Kidney epithelial cell (primary cell): ENCODE data around the gene VIPR1. TPM values are rescaled to one million over a fixed set of nuclear protein-coding genes. Genes with fewer than 3 reads are reported as not detected.

Experiments
- DNase-seq: peaks from one replicate; pipeline ENCODE4 v3.0.0-alpha.2; 2010; ENCODE audit warnings: low read depth
- H3K27me3 ChIP-seq: 2 replicates; pipeline ENCODE4 v1.6.0; 2011; ENCODE audit warnings: low read length; ENCODE audit not compliant: control insufficient read depth, insufficient read depth
- H3K36me3 ChIP-seq: 2 replicates; pipeline ENCODE4 v1.5.1; 2011; ENCODE audit warnings: low read length; ENCODE audit not compliant: control insufficient read depth, insufficient read depth
- H3K4me3 ChIP-seq: 2 replicates; pipeline ENCODE4 v1.5.1; 2011; ENCODE audit warnings: low read depth, mild to moderate bottlenecking, control low read depth, low read length
- total RNA-seq: library from RNA; depleted of rRNA; stranded (reverse); fragments of >200 nt; gene quantifications from 2 replicates; pipeline ENCODE4 v1.2.3, GENCODE V29; 2015
- TF ChIP-seq, protein P1 (sequence below): IDR thresholded peaks from 2 replicates; pipeline ENCODE4 v1.5.1; 2011; ENCODE audit warnings: mild to moderate bottlenecking, moderate library complexity, low read length, control low read depth, inconsistent platforms; ENCODE audit not compliant: insufficient read depth, poor library complexity, severe bottlenecking

Gene VIPR1
- total RNA-seq, 1 donor from 2014 or later = 1.3 TPM

DNA sequence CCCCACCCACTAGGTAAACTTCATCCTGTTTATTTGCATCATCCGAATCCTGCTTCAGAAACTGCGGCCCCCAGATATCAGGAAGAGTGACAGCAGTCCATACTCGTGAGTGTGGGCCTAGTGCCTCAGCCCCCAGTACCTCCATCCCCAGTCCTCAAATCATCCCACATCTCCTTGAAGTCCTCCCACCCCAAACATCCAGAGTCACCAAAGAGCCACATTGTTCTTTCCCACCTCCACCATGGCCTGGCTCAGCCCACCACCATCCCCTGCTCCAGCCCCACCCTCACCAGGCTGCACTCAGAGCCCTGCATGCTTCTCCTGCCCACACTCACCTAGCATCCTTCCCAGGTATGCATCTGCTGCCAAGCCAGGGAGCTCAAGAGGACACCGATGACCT is 29.8 kb downstream of the VIPR1 start:
- no peaks in the 10 kb centered on the region for H3K27me3 ChIP-seq
- no peak for DNase-seq
- TF ChIP-seq, protein P1, sequence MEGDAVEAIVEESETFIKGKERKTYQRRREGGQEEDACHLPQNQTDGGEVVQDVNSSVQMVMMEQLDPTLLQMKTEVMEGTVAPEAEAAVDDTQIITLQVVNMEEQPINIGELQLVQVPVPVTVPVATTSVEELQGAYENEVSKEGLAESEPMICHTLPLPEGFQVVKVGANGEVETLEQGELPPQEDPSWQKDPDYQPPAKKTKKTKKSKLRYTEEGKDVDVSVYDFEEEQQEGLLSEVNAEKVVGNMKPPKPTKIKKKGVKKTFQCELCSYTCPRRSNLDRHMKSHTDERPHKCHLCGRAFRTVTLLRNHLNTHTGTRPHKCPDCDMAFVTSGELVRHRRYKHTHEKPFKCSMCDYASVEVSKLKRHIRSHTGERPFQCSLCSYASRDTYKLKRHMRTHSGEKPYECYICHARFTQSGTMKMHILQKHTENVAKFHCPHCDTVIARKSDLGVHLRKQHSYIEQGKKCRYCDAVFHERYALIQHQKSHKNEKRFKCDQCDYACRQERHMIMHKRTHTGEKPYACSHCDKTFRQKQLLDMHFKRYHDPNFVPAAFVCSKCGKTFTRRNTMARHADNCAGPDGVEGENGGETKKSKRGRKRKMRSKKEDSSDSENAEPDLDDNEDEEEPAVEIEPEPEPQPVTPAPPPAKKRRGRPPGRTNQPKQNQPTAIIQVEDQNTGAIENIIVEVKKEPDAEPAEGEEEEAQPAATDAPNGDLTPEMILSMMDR = no peak
- no peak overlapping the region for H3K4me3 ChIP-seq
- no peaks in the 10 kb centered on the region for H3K36me3 ChIP-seq

DNA sequence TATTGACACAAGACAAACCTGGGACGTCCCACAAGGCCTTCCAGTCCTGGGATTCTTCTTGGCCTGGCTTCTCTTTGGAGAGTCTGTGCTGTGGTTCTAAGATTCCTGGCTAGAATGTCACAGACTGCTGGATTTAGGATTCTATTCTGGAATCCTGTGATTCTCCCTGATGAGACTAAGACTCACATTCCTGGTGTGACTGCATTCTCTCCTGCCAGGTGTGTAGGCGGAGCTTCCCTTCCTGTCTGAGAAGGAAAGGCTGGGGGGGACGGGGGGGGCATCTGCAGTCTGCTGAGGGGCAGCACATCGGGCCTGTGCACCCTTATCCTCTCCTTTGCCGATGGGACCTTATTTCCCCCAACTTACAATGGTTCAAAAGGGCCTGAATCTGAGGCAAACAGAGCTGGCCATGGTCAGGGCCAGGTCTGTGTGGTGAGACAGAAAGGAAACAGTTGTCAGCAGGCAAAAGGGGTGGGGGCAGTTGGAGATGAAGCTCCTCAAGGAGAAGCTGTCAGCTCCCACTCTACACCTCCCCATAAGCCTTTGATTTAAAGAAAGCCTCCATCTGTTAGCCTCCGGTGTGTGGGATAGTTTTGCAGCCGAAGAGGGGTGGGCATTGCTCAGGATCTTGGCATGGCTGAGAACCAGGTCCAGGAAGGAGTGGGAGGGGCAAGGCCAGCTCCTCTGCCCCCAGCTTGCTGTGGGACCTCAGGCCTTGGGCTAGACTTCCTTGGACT is 30.9 kb downstream of the VIPR1 start:
- DNase-seq = no peak
- H3K4me3 ChIP-seq = no peak overlapping the region
- no peaks in the 10 kb centered on the region for H3K27me3 ChIP-seq
- TF ChIP-seq, protein P1 = no peak
- H3K36me3 ChIP-seq = no peaks in the 10 kb centered on the region

DNA sequence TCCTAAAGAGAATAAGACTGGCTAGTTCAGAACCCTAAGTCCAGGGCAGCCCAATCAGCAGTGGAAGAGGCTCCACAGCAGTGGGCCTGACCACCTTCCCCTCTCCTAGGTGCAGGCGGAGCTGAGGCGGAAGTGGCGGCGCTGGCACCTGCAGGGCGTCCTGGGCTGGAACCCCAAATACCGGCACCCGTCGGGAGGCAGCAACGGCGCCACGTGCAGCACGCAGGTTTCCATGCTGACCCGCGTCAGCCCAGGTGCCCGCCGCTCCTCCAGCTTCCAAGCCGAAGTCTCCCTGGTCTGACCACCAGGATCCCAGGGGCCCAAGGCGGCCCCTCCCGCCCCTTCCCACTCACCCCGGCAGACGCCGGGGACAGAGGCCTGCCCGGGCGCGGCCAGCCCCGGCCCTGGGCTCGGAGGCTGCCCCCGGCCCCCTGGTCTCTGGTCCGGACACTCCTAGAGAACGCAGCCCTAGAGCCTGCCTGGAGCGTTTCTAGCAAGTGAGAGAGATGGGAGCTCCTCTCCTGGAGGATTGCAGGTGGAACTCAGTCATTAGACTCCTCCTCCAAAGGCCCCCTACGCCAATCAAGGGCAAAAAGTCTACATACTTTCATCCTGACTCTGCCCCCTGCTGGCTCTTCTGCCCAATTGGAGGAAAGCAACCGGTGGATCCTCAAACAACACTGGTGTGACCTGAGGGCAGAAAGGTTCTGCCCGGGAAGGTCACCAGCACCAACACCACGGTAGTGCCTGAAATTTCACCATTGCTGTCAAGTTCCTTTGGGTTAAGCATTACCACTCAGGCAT is 33.7 kb downstream of the VIPR1 start:
- TF ChIP-seq, protein P1 = peak; percentile 32
- H3K4me3 ChIP-seq = no peak overlapping the region
- no peaks in the 10 kb centered on the region for H3K36me3 ChIP-seq
- DNase-seq = no peak
- H3K27me3 ChIP-seq = no peaks in the 10 kb centered on the region

DNA sequence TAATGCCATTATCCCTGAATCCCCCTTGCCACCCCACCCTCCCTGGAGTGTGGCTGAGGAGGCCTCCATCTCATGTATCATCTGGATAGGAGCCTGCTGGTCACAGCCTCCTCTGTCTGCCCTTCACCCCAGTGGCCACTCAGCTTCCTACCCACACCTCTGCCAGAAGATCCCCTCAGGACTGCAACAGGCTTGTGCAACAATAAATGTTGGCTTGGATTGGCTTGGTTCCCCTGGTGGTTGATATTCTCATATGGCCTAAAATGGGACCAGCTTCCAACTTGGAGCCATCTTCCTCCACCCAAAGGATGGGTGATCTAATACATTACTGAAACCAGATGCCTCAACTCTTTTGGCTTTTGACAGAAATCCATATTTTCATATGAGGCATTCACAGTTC is 34.9 kb downstream of the VIPR1 start:
- TF ChIP-seq, protein P1 = no peak

DNA sequence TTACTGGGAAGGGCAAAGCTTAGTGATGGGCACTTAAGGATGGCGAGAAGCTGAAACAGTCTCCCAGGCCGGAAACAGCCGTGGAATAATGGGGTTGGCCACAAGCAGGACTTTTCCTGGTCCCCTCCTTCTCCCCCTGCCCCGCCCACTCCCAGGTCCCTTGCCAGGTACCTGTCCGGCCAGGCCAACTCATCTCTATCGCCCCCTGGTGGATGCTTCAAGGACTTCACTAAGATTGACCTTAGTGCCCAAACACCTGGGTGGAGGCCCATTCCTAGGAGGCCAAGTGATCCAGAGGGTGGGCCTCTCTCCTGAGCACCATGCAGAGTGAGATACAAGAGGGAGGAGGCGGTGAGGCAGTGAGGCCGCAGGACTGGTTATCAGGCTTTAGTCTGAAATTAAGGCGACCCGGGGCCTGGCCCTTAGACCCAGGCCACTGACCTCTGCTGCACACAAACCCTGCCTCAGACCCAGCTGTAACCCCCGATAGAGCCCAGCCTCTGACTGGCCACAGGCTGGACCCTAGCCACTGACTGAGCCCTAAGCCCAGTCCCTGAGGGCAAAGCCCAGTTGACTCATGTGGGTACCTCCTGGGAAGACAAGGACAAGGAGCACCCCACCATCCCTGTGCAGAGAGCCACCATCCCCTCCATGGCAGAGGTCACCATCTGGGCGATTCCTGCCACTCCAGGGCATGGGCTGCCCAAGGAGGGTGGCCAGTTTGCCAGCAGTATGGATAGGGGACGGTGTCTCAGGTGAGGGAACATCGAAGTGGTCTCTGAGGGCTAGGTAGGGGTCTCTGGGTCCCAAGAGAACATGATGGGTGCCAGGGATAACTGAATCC is 37.6 kb downstream of the VIPR1 start:
- DNase-seq = no peak
- H3K36me3 ChIP-seq = no peaks in the 10 kb centered on the region
- no peaks in the 10 kb centered on the region for H3K27me3 ChIP-seq
- no peak overlapping the region for H3K4me3 ChIP-seq
- TF ChIP-seq, protein P1 = peak; percentile 73

More for the DNA sequence above, 34.9 kb downstream of the VIPR1 start:
- Histone ChIP-seq H3K36me3 (no peaks in the 10 kb centered on the region), H3K27me3 (no peaks in the 10 kb centered on the region), H3K4me3 (no peak overlapping the region)
- DNase-seq = no peak
